ENCODE measurements around the gene KRTAP1-3.

DNA sequence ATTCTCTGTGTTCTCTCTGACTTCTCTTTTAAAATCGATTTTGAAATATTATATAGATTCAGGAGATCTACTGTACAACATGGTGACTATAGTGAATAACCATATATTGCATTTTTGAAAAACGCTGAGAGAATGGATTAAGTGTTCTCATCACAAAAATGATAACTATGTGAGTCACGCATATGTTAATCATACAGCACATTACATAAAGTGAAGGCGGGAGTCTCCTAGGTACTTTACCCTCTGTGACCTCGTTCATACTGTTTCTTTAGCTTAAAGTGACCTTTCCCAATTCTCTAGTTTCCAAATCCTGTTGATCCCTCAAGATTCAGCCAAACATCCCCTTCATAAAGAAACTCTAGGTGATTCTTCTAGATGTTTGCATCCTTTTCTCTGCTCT is 31.9 kb downstream of the KRTAP1-3 start:
- TF ChIP-seq, protein P1, sequence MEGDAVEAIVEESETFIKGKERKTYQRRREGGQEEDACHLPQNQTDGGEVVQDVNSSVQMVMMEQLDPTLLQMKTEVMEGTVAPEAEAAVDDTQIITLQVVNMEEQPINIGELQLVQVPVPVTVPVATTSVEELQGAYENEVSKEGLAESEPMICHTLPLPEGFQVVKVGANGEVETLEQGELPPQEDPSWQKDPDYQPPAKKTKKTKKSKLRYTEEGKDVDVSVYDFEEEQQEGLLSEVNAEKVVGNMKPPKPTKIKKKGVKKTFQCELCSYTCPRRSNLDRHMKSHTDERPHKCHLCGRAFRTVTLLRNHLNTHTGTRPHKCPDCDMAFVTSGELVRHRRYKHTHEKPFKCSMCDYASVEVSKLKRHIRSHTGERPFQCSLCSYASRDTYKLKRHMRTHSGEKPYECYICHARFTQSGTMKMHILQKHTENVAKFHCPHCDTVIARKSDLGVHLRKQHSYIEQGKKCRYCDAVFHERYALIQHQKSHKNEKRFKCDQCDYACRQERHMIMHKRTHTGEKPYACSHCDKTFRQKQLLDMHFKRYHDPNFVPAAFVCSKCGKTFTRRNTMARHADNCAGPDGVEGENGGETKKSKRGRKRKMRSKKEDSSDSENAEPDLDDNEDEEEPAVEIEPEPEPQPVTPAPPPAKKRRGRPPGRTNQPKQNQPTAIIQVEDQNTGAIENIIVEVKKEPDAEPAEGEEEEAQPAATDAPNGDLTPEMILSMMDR (IDR thresholded peaks at IDR 0.05) = no peak
- no peak for TF ChIP-seq EP300 (IDR thresholded peaks at IDR 0.05)
- TF ChIP-seq POLR2A (IDR thresholded peaks at IDR 0.05) = no peak
